ENCODE measurements around the gene KDM1A. TPM values are rescaled to one million over a fixed set of nuclear protein-coding genes. Genes with fewer than 3 reads are reported as not detected.
A peak's percentile ranks its signal among the peaks of the same experiment; 100 is the strongest.

Gene KDM1A
- total and polyA plus RNA-seq, 2 of the 13 experiments (the other 11 are each of a cell fraction or from before 2014, with no cell fraction given), result 81.3 to 173 TPM

DNA sequence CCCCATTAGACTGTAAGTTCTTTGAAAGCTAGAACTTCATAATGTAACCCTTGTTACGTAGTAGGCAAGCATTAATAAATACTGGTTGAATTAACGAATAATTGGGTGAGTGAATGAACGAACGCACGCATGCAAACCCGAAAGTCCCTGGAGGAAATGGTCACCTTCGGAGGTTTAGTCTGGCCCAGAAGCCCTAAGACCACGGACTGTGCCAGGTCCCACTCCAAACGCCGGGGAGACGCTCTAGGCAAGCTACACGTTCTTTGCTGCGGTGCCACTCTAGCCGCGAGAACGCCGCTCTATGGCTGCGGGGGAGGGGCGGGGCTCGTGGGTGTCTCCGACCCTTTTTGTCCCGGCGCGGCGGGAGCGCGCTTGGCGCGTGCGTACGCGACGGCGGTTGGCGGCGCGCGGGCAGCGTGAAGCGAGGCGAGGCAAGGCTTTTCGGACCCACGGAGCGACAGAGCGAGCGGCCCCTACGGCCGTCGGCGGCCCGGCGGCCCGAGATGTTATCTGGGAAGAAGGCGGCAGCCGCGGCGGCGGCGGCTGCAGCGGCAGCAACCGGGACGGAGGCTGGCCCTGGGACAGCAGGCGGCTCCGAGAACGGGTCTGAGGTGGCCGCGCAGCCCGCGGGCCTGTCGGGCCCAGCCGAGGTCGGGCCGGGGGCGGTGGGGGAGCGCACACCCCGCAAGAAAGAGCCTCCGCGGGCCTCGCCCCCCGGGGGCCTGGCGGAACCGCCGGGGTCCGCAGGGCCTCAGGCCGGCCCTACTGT is at the start of gene KDM1A (continued):
- TF ChIP-seq, protein P1, sequence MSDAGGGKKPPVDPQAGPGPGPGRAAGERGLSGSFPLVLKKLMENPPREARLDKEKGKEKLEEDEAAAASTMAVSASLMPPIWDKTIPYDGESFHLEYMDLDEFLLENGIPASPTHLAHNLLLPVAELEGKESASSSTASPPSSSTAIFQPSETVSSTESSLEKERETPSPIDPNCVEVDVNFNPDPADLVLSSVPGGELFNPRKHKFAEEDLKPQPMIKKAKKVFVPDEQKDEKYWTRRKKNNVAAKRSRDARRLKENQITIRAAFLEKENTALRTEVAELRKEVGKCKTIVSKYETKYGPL (CRISPR knock-in tag; IDR thresholded peaks at IDR 0.05), result no peak
- TF ChIP-seq ZNF343 (CRISPR knock-in tag; IDR thresholded peaks at IDR 0.05), result 0 out of 2 replicates have a peak, but pooled peaks have one; percentile 67
- no peak; the same call in 1 of the 2 replicates for TF ChIP-seq ZNF740 (CRISPR knock-in tag; IDR thresholded peaks at IDR 0.05)
- no peak for TF ChIP-seq ZNF597 (CRISPR knock-in tag; IDR thresholded peaks at IDR 0.05)
- peak; percentile 75 for TF ChIP-seq ZNF619 (CRISPR knock-in tag; IDR thresholded peaks at IDR 0.05)
- peak; percentile 93 for TF ChIP-seq ZNF772 (CRISPR knock-in tag; IDR thresholded peaks at IDR 0.05)
- TF ChIP-seq CTCF (CRISPR knock-in tag; IDR thresholded peaks at IDR 0.05), result peak; percentile 77
- peak; percentile 58 for TF ChIP-seq MED8 (CRISPR knock-in tag; IDR thresholded peaks at IDR 0.05; ENCODE audit: insufficient replicate concordance)
- peak; percentile 90 for TF ChIP-seq PHF20 (CRISPR knock-in tag; IDR thresholded peaks at IDR 0.05)
- TF ChIP-seq KAT2B (IDR thresholded peaks at IDR 0.05; ENCODE audit: borderline replicate concordance, low read depth, low read length), result no peak
- peak; percentile 83 for TF ChIP-seq ZNF143 (CRISPR knock-in tag; IDR thresholded peaks at IDR 0.05)
- no peak for TF ChIP-seq NFE2L1 (CRISPR knock-in tag; IDR thresholded peaks at IDR 0.05; ENCODE audit: borderline replicate concordance)
- TF ChIP-seq, protein P2, sequence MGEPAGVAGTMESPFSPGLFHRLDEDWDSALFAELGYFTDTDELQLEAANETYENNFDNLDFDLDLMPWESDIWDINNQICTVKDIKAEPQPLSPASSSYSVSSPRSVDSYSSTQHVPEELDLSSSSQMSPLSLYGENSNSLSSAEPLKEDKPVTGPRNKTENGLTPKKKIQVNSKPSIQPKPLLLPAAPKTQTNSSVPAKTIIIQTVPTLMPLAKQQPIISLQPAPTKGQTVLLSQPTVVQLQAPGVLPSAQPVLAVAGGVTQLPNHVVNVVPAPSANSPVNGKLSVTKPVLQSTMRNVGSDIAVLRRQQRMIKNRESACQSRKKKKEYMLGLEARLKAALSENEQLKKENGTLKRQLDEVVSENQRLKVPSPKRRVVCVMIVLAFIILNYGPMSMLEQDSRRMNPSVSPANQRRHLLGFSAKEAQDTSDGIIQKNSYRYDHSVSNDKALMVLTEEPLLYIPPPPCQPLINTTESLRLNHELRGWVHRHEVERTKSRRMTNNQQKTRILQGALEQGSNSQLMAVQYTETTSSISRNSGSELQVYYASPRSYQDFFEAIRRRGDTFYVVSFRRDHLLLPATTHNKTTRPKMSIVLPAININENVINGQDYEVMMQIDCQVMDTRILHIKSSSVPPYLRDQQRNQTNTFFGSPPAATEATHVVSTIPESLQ (CRISPR knock-in tag; conservative IDR thresholded peaks at IDR 0.05), result no peak; the same call in 1 of the 2 replicates
- peak; percentile 98 for TF ChIP-seq CCDC6 (CRISPR knock-in tag; IDR thresholded peaks at IDR 0.05)
- TF ChIP-seq, protein P3, sequence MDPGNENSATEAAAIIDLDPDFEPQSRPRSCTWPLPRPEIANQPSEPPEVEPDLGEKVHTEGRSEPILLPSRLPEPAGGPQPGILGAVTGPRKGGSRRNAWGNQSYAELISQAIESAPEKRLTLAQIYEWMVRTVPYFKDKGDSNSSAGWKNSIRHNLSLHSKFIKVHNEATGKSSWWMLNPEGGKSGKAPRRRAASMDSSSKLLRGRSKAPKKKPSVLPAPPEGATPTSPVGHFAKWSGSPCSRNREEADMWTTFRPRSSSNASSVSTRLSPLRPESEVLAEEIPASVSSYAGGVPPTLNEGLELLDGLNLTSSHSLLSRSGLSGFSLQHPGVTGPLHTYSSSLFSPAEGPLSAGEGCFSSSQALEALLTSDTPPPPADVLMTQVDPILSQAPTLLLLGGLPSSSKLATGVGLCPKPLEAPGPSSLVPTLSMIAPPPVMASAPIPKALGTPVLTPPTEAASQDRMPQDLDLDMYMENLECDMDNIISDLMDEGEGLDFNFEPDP (CRISPR knock-in tag; conservative IDR thresholded peaks at IDR 0.05), result 0 out of 2 replicates have a peak, but pooled peaks have one; percentile 88
- peak; percentile 96 for TF ChIP-seq ZSCAN21 (CRISPR knock-in tag; IDR thresholded peaks at IDR 0.05; ENCODE audit: borderline replicate concordance)
- peak; percentile 95 for TF ChIP-seq ZNF501 (CRISPR knock-in tag; IDR thresholded peaks at IDR 0.05)

Data from HepG2 (cell line).